Muscle layer of colon (tissue), 2 donors: ENCODE measurements around the gene LRCH2.

Experiments used
- H3K27ac ChIP-seq: one replicate; pipeline ENCODE4 v1.7.0; 2013; ENCODE audit warnings: low read depth, mild to moderate bottlenecking, low read length, moderate library complexity
- H3K27me3 ChIP-seq, 2 donors: one replicate each; pipeline ENCODE4 v1.7.0; 2013; ENCODE audit warnings: low read length in 2 of 2, mild to moderate bottlenecking in 2 of 2; ENCODE audit not compliant: insufficient read depth in 2 of 2, control insufficient read depth in 1 of 2
- H3K36me3 ChIP-seq: one replicate; pipeline ENCODE4 v1.7.0; 2013; ENCODE audit warnings: mild to moderate bottlenecking, low read length; ENCODE audit not compliant: insufficient read depth
- H3K4me1 ChIP-seq: one replicate; pipeline ENCODE4 v1.7.0; 2013; ENCODE audit warnings: mild to moderate bottlenecking, low read length; ENCODE audit not compliant: insufficient read depth
- H3K4me3 ChIP-seq, 2 donors: one replicate each; pipeline ENCODE4 v1.7.0; 2013; ENCODE audit warnings: low read length in 2 of 2, low read depth in 1 of 2, mild to moderate bottlenecking in 1 of 2, moderate library complexity in 1 of 2
- H3K9ac ChIP-seq: one replicate; pipeline ENCODE4 v1.7.0; 2013; ENCODE audit warnings: low read length
- H3K9me3 ChIP-seq: one replicate; pipeline ENCODE4 v1.7.0; 2013; ENCODE audit warnings: mild to moderate bottlenecking, low read length
- donor health status: abdominal sarcoma.
- donor health status: Adenocarcinoma of cecum.

LRCH2 gene

DNA sequence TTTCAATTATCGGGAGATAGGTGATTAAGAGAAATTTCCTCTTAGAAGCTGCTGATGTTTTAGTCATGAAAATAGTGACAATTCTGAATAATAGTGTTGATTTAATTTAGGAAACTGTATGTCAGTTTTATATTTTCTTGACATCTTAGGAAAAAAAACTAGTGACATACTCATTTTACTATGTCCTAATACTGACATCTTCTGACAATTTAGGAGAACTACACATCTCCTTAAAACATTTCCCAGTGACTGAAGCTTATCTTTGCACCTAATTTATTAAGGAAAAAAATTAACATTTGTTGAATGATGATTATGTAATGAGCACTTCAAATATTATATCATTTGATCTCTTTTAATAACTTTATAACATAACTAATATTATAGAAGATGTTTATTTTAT lies 86.7 kb downstream of the LRCH2 start:
- Histone ChIP-seq H3K4me3 (no peak overlapping the region), H3K4me1 (no peaks in the 10 kb centered on the region), H3K36me3 (peaks cover 3% of the 10 kb centered on the region), H3K27me3 (no peaks in the 10 kb centered on the region), H3K9me3 (no peaks in the 10 kb centered on the region), H3K9ac (no peak overlapping the region), H3K27ac (no peak overlapping the region)

DNA sequence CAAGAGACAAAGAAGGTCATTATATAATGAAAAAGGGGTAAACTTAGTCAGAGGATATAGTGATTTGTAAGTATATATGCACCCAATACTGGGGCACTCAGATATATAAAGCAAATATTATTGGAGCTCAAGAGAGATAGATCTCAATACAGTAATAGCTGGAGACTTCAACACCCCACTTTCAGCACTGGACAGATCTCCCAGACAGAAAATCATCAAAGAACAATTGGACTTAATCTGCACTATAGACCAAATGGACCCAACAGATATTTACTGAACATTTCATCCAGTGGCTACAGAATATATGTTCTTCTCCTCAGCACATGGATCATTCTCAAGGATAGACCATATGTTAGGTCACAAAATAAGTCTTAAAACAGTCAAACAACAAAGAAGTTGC lies 91.8 kb downstream of the LRCH2 start:
- Histone ChIP-seq H3K27ac (no peak overlapping the region), H3K36me3 (no peaks in the 10 kb centered on the region), H3K27me3 (no peaks in the 10 kb centered on the region), H3K9me3 (no peaks in the 10 kb centered on the region), H3K9ac (no peak overlapping the region), H3K4me1 (no peaks in the 10 kb centered on the region), H3K4me3 (no peak overlapping the region)

DNA sequence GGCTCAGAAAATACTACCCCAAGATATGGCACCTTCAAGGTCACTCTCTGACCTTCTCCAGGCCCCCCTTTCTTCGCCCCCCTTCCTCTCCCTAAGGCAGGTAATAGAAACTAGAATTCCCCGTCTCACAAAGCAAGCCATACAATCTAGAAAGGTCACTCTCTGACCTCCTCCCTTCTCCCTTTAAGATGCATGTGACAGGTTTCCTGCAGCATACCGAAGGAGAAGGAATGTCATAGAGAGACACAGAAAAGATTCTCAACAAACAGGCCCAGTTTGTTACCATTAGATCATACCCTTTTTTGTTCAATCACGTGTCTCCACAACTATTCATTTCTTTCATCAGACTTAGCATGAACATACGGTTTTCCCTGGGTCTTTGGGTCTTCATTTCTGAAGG lies 95.9 kb downstream of the LRCH2 start:
- Histone ChIP-seq H3K9me3 (no peaks in the 10 kb centered on the region), H3K27me3 (no peaks in the 10 kb centered on the region), H3K4me3 (no peak overlapping the region), H3K27ac (no peak overlapping the region), H3K9ac (no peak overlapping the region), H3K36me3 (no peaks in the 10 kb centered on the region), H3K4me1 (no peaks in the 10 kb centered on the region)

DNA sequence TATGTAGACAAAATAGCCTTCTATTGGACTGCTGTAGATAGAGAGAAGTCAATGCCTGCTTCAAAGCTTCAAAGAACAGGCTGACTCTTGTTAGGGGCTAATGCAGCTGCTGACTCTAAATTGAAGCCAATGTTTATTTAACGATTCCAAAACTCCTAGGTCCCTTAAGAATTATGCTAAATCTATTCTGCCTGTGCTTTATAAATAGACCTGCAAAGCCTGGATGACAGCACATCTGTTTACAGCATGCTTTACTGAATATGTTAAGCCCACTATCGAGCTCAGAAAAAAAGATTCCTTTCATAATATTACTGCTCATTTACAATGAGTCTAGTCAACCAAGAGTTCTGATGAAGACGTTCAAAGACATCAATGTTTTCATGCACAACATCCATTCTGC lies 99.5 kb downstream of the LRCH2 start:
- Histone ChIP-seq H3K9me3 (no peaks in the 10 kb centered on the region), H3K27ac (no peak overlapping the region), H3K27me3 (no peaks in the 10 kb centered on the region), H3K36me3 (no peaks in the 10 kb centered on the region), H3K4me3 (no peak overlapping the region), H3K9ac (no peak overlapping the region), H3K4me1 (no peaks in the 10 kb centered on the region)

DNA sequence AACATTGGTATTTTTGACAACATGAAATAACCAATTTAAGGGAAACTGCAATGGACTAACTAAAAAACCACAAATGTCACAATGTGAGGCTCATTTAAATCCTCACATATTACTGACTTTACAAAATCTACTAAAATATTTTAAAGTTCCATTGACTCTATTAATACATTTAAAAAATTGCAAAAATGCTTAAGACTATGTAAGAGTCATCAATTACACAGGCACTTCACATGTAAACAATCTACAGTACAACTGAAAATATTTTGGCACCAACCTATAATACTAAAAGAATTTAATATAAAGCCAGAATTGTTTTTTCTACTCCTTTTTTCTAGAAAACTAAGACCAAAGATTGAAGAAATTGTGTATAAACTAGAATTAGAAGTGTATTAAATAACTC lies 121.5 kb downstream of the LRCH2 start:
- Histone ChIP-seq H3K9me3 (no peaks in the 10 kb centered on the region), H3K4me3 (no peak overlapping the region), H3K9ac (no peak overlapping the region), H3K27ac (no peak overlapping the region), H3K36me3 (no peaks in the 10 kb centered on the region), H3K27me3 (no peaks in the 10 kb centered on the region), H3K4me1 (no peaks in the 10 kb centered on the region)

DNA sequence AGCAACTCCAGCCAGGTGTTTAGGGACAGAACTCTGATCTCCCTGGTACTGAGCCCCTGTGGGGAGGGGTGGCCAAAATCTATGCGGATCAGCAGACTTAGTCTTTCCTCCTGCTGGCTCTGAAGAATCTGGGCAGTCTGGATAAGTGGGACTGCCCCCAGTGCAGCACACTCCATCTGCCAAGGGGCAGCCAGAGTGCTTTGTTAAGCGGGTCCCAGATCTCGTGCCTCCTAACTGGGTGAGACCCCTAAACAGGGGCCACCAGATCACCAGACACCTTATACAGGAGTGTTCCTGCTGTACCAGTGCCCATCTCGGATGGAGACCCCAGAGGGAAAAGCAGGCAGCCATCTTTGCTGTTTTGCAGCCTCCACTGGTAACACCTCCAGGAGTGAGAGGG lies 135.0 kb downstream of the LRCH2 start:
- H3K9ac ChIP-seq: no peak overlapping the region
- H3K4me1 ChIP-seq: no peaks in the 10 kb centered on the region
- H3K27ac ChIP-seq: no peak overlapping the region
- no peaks in the 10 kb centered on the region for H3K9me3 ChIP-seq
- no peaks in the 10 kb centered on the region for H3K36me3 ChIP-seq
- no peak overlapping the region for H3K4me3 ChIP-seq
- no peaks in the 10 kb centered on the region for H3K27me3 ChIP-seq

DNA sequence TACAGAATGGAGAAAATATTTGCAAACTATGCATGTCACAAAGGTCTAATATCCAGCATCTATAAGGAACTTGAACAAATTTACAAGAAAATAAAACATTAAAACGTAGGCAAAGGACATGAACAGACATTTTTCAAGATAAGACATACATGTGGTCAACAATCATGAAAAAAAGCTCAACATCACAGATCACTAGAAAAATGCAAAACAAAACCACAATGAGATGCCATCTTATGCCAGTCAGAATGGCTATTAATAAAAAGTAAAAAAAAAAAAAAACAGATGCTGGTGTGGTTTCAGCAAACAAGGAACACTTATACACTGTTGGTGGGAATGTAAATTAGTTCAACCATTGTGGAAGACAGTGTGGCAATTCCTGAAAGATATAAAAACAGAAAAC lies 140.7 kb downstream of the LRCH2 start:
- Histone ChIP-seq H3K9ac (no peak overlapping the region), H3K27me3 (no peaks in the 10 kb centered on the region), H3K36me3 (no peaks in the 10 kb centered on the region), H3K27ac (no peak overlapping the region), H3K4me1 (no peaks in the 10 kb centered on the region), H3K9me3 (no peaks in the 10 kb centered on the region), H3K4me3 (no peak overlapping the region)

DNA sequence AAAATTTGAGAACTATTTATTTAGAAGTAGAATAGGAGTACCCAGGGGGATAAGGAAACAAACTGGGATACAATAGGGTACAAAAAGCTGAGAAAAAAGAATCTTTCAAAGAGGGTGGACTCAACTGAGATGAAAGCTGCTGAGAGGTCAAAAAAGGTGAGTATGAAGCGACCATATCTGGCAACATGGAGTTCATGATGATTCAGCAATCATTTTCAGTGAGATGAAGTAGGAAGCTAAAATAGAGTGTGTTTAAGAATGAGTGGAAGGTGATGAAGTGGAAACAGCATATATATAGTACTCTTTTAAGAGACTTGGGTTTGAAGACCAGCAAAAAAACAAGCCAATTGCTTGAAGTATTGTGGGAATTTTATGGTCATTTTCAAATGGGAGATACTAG lies 144.5 kb downstream of the LRCH2 start:
- Histone ChIP-seq H3K4me3 (no peak overlapping the region), H3K36me3 (no peaks in the 10 kb centered on the region), H3K9me3 (no peaks in the 10 kb centered on the region), H3K9ac (no peak overlapping the region), H3K4me1 (no peaks in the 10 kb centered on the region), H3K27ac (no peak overlapping the region), H3K27me3 (no peaks in the 10 kb centered on the region)

DNA sequence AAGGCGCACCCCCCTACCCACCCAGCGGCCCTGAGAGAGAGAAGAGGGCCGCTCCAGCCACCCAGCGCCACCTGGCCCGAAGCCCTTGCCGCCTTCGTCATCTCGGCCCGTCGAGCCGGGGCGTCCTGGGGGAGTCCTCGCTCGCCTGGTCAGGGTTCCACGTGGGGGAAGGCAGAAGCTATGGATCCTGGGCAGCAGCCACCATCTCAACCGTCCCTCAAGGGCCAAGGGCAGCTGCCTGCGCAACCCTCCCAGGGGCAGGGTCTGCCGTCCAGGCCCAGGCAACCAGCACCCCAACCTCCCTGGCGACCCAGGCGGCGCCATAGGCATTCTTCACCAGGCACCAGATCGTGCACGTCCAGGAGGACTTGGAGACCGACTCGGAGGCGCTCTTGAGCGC lies 165.0 kb downstream of the LRCH2 start:
- Histone ChIP-seq H3K4me3 (no peak overlapping the region), H3K9ac (no peak overlapping the region), H3K4me1 (no peaks in the 10 kb centered on the region), H3K27me3 (no peaks in the 10 kb centered on the region), H3K36me3 (no peaks in the 10 kb centered on the region), H3K27ac (no peak overlapping the region), H3K9me3 (no peaks in the 10 kb centered on the region)

DNA sequence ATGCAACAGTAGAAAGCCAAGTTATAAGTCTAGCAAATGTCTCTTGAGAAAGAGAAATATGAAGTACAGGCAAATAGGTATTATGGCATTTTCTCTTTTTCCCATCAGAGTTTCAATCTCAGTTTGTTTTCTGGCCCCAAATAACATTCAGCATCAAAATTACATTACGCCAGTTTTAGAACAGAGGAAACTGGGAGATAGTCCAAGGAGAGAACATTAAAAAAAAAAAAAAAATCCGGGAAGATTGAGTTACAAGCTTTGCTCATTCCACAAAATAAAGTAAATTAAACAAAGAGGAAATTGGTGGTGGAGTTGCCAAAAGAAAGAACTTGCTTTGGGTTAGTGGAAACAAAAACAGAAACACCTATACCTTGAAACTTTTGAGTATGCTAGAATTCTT lies 166.1 kb downstream of the LRCH2 start:
- Histone ChIP-seq H3K27me3 (no peaks in the 10 kb centered on the region), H3K27ac (no peak overlapping the region), H3K9me3 (no peaks in the 10 kb centered on the region)

DNA sequence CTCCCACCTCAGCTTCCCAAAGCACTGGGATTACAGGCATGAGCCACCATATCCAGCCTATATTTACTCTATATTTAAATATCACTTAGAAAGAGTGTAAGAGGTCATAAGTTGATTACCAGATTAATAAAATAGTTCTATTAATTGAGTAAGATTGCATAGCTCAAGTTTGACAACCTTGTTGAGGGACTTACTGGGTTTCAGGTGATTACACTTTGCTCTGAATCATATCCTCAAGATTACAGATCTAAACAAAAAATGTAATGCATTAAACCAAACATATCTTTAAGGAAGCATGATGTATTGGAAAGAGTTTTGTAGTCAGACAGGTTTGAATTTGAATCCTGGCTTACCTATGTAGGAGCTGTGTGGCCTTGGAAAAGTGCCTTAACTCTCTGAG lies 168.6 kb downstream of the LRCH2 start:
- H3K4me1 ChIP-seq: no peaks in the 10 kb centered on the region
- peaks cover 7% of the 10 kb centered on the region for H3K9me3 ChIP-seq
- no peaks in the 10 kb centered on the region for H3K27me3 ChIP-seq
- H3K9ac ChIP-seq: no peak overlapping the region
- no peak overlapping the region for H3K4me3 ChIP-seq
- no peak overlapping the region for H3K27ac ChIP-seq
- no peaks in the 10 kb centered on the region for H3K36me3 ChIP-seq

More for the DNA sequence above, 166.1 kb downstream of the LRCH2 start:
- H3K9ac ChIP-seq: no peak overlapping the region
- no peaks in the 10 kb centered on the region for H3K36me3 ChIP-seq
- no peaks in the 10 kb centered on the region for H3K4me1 ChIP-seq
- H3K4me3 ChIP-seq: no peak overlapping the region
